ENCODE data around the gene FMN1.

- no peak for TF ChIP-seq PBX3 (IDR thresholded peaks at IDR 0.05; ENCODE audit: insufficient replicate concordance, low read depth, low read length)
- no peak for TF ChIP-seq BACH1 (IDR thresholded peaks at IDR 0.05; ENCODE audit: borderline replicate concordance)
- TF ChIP-seq POLR2AphosphoS5 (IDR thresholded peaks at IDR 0.05; ENCODE audit: low read length) = no peak
- no peak for TF ChIP-seq PRDM15 (CRISPR knock-in tag; IDR thresholded peaks at IDR 0.05)
- TF ChIP-seq ZZZ3 (IDR thresholded peaks at IDR 0.05; ENCODE audit: control insufficient read depth, insufficient read length, low read depth) = no peak
- TF ChIP-seq TCF12 (IDR thresholded peaks at IDR 0.05; ENCODE audit: low read depth, low read length) = no peak
- no peak for TF ChIP-seq CREM (IDR thresholded peaks at IDR 0.05; ENCODE audit: low read depth)
- TF ChIP-seq POLR2A (IDR thresholded peaks at IDR 0.05; ENCODE audit: low read depth, low read length) = no peak
- no peak for TF ChIP-seq MEF2A (IDR thresholded peaks at IDR 0.05; ENCODE audit: insufficient read depth, low read depth, low read length)
- no peak for TF ChIP-seq HCFC1 (IDR thresholded peaks at IDR 0.05; ENCODE audit: low read length)
- TF ChIP-seq CTCF (IDR thresholded peaks at IDR 0.05 in 2 of 3, conservative IDR thresholded peaks at IDR 0.05 in 1 of 3; ENCODE audit: control insufficient read depth in 2 of 3, extremely low read depth in 1 of 3, insufficient read depth in 1 of 3, low read depth in 3 of 3, low read length in 3 of 3) = no peak
- TF ChIP-seq ZNF24 (IDR thresholded peaks at IDR 0.05) = no peak
These were observed 94.2 kb downstream of the FMN1 start for GRCh38 chr15:33100314-33100713.

All from GM12878 (cell line).